Activated T-cell treated with anti-CD3 and anti-CD28 coated beads for 1 hour (primary cell): ENCODE measurements around the gene ATP8A1.
A peak's percentile ranks its signal among the peaks of the same experiment; 100 is the strongest.

ENCODE experiments used
- DNase-seq: peaks from one replicate; pipeline ENCODE4 v3.0.0-alpha.2; 2020; ENCODE audit warnings: low read depth

Gene ATP8A1

DNA sequence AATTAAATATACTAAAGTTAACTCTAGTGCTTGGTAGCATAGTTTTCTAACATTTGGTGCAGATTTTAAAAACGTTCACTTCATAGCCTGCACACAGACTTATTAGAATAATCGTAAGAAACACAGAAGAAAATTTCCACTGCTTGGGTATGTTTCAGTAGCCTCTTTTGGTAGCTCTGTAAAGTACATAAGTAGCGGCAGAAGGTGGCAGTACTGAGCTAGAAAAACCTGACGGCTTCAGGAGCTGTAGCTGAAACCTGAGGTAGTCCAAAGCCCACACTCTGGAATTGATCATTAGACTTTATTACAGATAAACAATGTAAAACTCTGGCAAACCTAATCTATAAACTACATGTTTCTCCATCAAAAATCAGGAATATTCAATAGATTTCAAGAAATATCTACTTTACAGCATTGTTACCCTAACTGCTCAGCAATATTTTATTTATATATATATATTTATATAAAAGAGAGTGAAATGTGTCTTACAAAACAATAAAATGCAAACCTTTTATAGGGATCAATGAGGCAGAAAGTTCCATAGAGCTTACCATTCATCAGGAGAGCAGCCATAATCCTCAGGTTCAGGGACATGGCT is 88.2 kb downstream of the ATP8A1 start:
- DNase-seq = peak; percentile 52

DNA sequence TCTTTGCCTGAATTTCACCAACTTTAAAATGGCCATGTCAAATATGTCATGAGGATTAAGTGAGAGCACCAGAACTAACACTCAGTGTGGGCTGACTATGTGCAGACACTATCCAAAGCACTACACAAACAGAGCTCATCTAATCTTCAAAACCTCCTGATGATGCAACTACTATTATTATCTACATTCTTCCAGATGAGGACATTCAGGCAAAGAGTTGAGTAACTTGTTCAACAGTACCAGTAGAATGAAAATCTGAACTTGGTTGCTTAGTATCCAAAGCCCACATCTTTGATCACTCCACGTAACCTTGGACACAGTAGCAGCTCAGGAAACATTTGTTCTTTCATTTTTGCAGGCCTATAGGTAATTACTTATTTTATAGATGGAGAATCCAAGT is 90.1 kb downstream of the ATP8A1 start:
- no peak for DNase-seq

DNA sequence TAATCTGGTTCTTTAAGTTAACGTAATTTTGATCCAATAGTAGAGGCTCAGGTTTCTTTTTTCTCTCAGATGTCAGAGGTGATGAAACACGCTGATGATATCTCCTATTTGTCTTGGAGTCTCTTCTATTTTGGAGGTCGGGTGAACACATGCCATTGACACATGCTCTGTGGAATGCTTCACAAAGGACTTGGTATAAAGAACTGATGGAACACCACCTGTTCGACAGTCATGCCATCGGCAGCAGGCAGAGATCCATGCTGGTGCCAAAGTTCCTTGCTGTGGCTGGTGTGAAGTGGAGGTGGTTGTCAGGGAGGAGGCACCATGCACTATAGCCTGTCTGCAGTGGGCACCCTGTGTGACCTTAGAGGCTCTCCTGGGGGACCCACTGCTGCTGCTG is 94.9 kb downstream of the ATP8A1 start:
- no peak for DNase-seq

DNA sequence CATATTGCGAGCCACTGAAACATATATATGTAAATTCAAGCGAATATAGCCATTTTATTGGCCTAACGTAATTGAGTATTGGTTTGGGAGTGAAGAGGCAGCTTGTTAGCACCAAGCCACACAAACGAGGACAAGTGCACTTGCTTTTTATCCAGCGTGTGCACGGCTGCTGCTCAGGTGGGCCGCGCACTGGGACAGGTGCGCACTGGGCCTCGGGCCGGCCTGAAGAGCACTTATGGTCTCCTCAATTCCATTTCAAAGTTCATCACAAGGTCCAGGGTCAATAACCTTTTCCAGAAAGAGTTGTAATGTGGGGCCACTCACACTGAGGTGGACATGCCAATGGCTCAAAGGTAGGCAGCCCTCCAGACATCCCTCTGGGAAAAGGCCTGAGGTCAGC is 95.9 kb downstream of the ATP8A1 start:
- no peak for DNase-seq

DNA sequence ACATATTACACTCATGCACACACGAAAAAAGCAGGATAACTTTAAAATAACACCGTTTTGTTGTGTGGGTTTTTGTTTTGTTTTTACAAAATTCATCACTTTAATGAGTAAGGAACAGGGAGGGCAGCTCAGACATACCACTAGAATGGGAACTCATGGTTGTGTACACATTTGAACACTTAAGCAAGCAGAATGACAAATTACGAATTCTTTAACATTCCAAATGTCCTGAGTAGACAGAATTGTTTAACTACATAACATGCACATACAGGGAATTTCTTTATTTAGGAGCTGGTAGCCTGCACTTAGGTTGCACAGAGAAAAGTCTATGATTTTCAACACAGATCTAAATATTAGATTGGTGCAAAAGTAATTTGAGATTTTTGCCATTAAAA is 96.4 kb downstream of the ATP8A1 start:
- DNase-seq = no peak

DNA sequence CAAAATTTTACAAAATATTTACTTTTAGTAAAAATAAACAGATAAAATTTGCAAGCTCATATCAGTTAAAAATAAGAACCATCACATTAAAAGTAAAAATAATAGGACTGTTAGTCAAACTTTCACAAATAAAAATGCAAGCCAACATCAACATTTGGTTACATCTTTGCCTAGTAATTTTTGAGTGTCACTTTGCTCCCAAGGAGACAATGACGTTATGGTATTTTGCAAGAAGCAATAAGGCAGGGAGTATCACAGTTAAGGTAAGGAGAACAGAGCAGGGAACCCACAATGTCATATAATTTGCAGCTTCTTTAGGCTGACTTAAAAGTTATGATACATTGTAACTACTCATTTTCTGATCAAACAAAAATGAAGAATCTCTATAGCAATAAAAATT is 98.7 kb downstream of the ATP8A1 start:
- no peak for DNase-seq

DNA sequence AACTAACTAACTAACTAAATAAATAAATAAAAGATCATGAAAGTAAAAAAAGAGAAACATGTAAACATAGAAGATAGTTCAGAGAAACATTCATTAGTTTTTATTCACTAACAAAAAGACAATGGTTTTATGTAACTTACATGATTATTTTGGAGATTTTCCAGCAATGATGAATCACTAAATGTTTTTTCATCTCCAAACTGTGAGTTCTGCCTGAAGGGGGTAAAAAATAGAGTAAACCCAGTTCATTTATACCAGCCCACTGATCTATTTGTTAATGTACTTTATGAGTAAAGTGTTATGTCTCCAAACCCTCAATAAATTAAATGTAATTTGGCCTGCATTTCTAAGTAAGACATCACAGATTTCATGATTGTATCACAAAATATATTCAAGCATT is 101.1 kb downstream of the ATP8A1 start:
- DNase-seq = no peak

DNA sequence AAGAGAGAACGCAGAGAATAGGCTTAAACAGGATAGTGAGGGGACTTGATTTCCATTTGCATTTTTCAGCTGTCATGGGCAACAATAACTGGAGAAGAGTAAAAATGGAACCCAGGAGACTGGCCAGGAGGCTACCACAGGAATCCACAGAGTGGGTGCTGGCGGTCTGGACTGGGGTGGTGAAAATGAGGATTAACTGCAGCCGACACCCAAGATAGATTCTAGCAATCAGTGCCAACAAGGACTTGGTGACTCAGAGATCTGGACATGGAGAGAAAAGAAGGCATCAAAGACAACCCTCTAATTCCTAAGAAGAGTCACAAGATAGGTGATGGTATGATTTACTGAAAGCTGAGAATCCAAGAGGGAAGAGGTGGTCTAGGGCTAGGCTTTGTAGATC is 102.8 kb downstream of the ATP8A1 start:
- DNase-seq = no peak

DNA sequence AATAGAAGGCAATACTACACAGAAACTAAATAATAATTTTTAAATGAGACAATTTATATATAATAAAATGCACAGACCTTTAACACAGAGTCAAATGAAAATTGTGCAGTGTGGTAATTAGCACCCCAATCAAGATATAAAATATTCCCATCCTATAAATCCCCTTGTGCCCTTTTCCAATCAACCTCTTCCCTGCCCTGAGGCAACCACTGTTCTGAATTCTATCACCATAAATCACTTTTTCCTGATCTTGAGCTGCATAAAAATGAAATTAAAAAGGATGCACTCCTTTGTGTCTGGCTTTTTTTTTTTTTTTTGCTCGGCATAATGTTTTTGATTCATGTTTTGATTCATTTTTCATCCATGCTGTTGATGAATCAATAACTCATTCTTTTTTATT is 107.0 kb downstream of the ATP8A1 start:
- DNase-seq = no peak

DNA sequence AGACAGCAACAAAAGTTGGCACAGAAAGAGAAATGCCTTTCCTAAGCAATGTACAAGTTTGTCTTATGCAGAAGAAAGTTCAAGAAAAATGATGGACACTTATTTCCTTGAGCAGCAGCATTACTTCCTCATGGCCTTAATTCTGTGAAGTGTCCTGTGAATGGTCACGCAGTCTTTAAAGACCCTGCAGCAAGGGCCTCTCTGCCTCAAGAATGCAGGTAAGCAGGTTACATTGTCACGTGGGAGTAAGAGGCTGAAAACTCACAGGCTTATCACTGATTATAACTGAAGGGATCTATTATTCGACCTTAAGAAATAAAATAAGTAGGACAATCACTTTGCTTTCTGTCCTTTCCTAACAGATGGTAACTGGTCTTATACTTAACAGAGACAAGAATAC is 109.1 kb downstream of the ATP8A1 start:
- no peak for DNase-seq

DNA sequence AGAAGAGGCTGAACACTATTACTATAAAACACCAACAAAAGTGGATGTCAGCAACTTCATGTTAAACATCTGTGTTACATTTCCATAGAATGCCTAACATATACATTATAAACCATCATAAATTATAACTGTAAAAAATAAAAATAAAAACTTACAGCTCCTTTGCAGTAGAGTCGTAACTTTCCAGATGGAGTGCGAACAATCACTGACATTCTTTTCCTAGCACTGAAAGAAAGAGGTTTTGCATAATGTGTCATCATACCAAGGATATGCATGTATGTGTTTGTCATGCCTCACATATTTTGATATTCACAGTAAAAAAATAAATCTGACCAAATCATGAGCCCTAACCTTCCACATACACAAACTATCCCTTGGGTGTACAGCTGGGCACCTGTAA is 113.1 kb downstream of the ATP8A1 start:
- no peak for DNase-seq

DNA sequence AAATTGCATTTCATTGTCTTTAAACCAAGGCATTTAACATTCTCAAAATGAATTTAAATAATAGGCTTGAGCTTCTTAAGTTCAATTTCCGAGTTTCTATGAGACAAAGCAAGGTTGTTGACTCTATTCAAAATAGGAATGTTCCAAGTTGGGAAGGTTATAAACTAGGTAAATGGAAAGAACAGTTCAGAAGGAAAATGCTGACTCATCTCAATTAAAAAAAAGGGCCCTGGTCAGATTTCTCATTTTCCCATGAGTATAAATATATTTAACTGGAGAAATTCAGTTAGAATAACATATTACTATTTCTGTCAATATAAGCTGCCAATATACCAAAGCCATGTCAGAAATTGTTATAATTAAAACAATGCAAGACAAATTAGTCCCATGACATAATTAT is 113.8 kb downstream of the ATP8A1 start:
- DNase-seq = no peak

DNA sequence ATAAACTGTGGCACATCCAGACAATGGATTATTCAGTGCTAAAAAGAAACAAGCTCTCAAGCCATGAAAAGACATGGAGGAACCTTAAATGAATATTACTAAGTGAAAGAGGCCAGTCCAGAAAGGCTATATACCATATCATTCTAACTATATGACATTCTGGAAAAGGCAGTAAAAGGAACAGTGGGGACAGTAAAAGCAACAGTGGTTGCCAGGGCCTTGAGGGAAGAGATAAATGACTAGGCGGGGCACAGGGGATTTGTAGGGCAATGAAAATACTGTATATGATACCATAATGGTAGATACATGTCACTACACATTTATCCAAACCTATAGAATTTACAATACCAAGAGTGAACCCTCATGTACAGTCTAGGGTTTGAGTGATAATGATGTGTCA is 115.3 kb downstream of the ATP8A1 start:
- DNase-seq = no peak

DNA sequence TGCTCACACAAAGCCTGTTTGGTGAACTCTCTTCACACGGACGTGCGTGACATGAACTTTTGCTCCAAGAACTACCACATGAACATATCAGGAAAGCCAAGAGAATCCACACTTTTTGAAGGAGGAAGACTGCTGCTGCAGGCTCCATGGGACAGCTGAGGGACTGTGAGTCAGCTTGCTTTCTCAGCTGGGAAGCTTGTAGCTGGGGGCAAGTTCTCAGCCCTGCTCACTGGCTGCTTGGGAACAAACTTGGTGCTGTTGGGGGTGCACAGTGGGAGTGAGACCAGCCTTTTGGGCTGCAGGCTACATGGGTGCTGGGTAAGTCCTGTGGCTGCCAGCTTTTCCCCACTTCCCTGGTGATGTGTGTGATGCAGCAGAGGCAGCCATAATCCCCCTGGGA is 123.9 kb downstream of the ATP8A1 start:
- no peak for DNase-seq

DNA sequence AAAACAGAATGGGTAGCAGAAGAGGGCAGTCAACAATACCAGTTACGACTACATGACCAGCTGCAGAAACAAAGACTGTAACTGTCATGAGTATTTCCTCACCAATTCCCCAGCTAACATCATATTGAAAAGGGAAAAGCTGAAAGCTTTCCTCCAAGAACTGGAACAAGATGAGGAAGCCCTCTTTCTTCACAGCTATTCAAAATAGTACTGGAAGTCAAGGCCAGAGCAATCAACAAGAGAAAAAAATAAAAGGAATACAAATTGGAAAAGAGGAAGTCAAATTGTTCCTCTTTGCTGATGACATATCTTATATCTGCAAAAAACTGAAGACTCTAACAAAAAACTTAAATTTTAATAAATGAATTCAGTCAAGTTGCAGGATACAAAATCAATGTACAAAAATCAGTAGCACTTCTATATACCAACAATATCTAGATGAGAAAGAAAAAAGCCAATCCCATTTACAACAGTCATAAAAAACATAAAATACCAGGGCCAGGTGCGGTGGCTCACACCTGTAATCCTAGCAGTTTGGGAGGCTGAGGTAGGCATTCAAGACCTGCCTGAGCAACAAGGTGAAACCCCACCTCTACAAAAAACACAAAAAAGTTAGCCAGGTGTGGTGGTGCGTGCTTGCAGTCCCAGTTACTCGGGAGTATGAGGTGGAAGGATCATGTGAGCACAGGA is 125.4 kb downstream of the ATP8A1 start:
- DNase-seq = no peak

DNA sequence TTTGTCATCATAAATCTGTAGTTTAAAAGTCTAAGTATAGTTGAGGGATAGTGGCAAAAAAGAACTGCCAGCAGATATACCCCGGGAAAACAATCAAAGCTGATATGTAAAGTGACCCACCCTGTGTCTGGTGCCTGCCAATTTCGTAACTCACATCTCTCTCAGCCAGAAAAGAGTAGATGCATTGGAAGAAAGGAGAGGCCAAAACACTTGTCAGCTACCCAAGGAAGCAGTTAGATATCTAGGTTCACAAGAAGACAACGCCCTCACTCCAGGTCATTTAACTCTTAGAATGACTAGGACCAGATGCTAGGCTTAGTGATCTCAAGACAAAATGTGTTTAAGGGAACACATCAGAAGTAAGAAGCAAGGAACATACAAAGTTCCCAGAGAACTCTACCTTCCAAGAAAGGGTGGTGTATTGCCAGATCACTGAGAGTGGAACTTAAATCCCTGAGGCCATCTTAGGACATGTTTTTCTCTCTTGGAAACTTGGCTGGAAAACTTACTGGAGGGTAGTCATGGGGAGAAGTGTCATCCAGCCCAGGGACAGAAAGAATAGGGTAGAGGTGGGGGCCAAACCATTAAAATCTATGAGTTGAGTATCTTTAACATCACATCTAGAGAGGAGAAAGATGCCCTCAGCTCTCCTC is 133.7 kb downstream of the ATP8A1 start:
- no peak for DNase-seq

DNA sequence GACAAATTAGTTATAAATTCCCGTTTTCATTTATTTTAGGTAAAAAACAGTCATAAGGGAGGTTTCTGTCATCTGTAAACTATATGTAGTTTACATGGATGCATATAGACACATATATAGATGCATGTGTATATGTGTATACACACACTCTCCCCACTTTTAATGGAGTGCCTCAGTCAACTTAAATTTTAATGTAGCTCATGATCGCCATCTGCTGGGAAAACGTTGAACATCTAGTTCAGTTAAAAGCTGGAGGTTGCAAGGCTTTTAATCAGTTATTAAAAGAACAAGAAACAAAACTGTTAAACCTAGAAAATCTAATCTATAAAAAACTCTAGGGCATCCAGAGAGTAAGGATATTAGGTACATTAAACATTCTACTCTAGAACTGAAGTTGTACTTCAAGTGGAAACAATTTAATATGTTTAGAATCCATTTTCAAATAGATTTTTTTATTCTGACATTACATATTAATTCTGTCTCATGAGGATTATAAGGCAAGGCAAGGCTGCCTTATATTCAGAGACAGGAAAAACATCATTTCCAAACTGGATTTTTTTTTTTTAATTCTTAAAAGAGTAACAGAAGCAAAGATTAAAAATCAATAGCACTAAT is 137.0 kb downstream of the ATP8A1 start:
- peak; percentile 13 for DNase-seq

DNA sequence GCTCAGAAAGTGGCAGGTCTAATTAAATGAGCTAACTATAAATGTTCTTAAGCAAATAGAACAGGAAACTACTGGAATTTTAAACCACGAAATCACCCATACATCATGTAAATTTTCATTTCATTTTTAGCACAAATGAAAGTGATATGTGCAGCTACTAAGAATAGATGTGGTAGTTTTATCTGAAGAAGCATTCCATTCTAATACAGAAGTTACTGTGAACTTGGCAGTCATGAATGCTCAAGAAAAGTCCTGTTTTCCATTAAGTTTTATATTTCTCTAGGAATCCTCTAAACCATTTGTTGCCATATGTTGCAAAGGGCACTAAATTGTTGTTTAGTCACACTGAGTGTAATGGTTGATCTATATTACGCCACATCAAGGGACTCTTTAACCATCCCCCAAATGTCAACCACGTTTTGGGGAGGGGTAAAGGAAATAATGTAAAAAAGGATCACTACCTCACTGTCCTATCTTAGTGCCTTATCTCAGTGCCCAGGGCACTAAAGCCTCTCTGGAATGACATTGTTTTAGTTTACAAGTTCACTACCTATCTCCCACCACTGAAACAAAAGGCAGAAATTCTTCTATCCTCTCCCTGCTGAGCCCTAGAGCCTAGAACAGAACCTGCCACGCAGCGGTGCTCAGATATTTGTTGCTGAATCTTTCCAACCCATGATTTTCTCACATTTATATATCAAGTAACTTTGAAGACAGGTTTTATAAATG is 141.6 kb downstream of the ATP8A1 start:
- DNase-seq = no peak

DNA sequence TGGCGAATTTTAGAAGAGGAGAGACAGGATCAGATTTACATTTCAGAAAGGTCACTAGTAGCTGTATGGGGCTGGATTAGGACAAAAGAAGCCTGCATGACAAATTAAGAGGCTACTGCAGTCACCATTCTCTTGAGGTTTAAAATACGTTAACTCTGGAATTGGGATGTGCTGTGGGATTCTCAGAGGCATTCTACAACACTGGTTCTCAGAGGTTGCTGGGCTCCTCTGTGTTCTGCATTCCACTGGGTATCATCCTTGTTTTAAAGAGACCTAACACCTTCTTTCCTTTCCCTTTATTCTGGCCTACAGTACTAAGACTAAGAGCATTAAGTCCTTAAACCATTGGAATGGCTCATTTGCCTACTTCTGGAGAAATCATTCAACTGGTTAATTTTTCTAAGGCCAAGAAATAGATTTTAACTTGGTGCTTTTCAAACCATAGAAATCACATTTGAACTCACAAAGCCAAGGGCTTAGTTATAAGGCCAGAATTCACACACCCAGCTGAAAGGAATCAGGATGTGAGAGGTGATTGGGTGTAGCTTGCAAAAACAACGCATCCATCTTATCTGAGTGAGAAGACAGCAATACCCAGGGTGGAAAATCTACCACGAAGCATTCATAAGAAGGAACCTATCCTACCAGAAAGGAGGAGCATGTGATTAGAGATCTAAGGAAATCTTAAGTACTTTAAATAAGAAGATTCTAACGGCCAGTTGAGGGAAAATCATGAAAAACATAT is 143.0 kb downstream of the ATP8A1 start:
- DNase-seq = no peak

DNA sequence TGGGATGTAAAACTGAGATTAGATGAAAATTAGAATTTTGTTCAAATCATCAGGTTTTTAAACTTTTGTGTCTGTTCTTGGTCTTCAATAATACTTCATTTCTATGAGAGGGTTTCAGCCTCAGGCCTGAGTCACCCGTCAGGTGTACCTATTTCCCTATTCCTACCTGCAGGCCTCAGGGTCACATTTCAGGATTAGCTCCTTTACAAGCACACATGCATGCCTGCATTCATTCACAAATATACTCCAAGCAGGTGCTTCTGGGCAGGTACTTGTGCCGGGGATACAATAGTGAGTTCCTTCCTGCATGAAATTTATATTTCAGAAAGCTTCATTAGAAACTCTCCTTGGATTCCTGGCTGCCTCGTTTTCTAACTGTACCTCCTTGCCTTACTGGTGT is 144.7 kb downstream of the ATP8A1 start:
- DNase-seq = no peak

DNA sequence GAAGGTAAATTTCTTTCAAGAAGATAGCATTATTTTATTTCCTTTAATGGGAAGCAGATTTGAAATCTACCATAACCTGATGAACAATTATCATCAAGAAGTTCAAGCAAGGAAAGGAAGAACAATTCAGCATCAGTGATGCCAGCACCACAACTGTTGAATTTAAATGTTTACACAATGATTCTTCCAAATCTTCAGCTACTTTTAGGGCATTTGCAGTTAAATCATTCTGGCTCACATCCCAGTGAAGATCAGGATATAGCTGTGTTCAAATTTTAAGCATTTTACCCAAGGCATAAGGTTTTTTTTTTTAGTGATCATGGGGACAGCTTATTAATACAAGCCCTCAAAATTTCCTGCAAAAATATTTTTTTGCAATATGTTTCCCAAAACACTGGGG is 146.7 kb downstream of the ATP8A1 start:
- DNase-seq = no peak
